Activated CD8-positive, alpha-beta memory T cell treated with anti-CD3 and anti-CD28 coated beads for 1 hour (primary cell): ENCODE measurements around the gene ANAPC1.
"Not testable (repeated sequence)": the region's sequence is repeated elsewhere in the genome, so short reads cannot be mapped to it uniquely, and the experiment has no call there.

Experiments used
- DNase-seq, 2 donors: peaks; one replicate each; pipeline ENCODE4 v3.0.0-alpha.2; 2020; ENCODE audit warnings: low read depth in 1 of 2; ENCODE audit errors: extremely low read depth in 1 of 2

ANAPC1 gene, protein sequence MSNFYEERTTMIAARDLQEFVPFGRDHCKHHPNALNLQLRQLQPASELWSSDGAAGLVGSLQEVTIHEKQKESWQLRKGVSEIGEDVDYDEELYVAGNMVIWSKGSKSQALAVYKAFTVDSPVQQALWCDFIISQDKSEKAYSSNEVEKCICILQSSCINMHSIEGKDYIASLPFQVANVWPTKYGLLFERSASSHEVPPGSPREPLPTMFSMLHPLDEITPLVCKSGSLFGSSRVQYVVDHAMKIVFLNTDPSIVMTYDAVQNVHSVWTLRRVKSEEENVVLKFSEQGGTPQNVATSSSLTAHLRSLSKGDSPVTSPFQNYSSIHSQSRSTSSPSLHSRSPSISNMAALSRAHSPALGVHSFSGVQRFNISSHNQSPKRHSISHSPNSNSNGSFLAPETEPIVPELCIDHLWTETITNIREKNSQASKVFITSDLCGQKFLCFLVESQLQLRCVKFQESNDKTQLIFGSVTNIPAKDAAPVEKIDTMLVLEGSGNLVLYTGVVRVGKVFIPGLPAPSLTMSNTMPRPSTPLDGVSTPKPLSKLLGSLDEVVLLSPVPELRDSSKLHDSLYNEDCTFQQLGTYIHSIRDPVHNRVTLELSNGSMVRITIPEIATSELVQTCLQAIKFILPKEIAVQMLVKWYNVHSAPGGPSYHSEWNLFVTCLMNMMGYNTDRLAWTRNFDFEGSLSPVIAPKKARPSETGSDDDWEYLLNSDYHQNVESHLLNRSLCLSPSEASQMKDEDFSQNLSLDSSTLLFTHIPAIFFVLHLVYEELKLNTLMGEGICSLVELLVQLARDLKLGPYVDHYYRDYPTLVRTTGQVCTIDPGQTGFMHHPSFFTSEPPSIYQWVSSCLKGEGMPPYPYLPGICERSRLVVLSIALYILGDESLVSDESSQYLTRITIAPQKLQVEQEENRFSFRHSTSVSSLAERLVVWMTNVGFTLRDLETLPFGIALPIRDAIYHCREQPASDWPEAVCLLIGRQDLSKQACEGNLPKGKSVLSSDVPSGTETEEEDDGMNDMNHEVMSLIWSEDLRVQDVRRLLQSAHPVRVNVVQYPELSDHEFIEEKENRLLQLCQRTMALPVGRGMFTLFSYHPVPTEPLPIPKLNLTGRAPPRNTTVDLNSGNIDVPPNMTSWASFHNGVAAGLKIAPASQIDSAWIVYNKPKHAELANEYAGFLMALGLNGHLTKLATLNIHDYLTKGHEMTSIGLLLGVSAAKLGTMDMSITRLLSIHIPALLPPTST (N-terminal part only)

GRCh38 chr2:111883661-111884591 is at the start of gene ANAPC1:
Gene ANAPC1 (minus strand): TSS chr2:111884193. CDS start chr2:111880825, 3,368 bp downstream.
- peak; percentile 44 to 79 for DNase-seq

DNA sequence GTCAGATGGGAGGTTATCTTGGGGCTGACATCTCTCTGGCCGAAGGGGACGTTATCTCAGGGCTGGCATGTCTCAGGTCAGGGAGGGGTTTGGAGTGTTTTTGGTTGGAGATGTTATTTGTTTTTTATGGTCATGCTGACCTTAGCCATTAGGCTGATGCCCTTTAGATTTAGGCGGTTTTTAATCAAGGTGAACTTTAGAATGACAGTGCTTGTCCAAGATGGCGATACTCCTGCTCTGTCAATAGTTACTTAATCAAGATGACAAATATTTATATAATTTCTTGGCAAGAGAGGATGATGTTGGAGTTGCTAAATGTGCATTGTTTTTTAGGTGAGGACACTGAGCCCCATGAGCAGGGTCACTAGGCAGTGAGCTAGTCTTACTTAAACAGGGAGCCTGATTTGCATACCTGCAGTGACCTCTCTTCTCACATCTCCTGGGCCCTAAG is 48.9 kb upstream of the ANAPC1 start:
- DNase-seq, result no peak

GRCh38 chr2:111930875-111931274 is 46.9 kb upstream of the ANAPC1 start:
- DNase-seq, result no peak

DNA sequence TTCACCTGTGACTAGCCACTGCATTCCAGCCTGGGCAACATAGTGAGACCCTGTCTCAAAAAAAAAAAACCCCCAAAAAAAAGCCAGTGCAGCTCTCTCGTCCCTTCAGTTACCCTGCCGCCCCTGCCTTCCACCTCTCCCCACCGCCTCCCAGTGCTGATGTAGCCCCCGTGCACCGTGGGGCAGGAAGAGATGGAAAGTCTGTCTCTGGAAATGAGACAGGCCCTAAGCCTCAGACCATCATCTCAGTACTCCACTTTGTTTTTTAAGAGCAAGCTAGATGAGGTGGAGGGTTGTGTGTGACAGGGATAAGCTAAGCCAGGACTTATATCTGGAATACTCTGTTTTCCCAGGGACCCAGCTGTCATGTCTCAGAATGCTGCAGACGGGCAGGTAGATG is 46.4 kb upstream of the ANAPC1 start:
- no peak for DNase-seq

GRCh38 chr2:111927723-111928122 is 43.7 kb upstream of the ANAPC1 start:
- no peak for DNase-seq

DNA sequence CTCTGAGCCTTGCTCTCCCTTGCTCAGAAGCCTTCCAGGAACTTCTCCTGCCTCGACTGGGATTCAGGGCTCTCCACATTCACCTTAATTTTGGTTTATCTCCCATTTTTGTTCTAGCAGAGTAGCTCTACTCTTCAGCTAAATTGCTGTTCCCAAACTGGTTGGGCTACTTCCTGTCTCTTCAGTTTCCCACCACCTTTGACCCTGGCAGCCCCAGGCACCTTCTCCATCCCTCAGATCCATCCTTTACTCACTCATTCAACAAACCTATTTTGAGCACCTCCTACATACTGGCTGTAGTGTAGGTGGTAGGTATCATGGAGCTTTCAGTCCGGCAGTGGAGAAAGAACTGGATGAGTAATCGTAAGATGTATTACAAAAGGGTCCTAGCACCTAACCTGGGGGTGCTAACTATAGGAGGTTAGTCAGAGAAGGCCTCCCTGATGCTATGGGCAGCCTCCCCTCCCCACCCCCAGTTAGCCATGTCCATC is 40.7 kb upstream of the ANAPC1 start:
- DNase-seq, result no peak

DNA sequence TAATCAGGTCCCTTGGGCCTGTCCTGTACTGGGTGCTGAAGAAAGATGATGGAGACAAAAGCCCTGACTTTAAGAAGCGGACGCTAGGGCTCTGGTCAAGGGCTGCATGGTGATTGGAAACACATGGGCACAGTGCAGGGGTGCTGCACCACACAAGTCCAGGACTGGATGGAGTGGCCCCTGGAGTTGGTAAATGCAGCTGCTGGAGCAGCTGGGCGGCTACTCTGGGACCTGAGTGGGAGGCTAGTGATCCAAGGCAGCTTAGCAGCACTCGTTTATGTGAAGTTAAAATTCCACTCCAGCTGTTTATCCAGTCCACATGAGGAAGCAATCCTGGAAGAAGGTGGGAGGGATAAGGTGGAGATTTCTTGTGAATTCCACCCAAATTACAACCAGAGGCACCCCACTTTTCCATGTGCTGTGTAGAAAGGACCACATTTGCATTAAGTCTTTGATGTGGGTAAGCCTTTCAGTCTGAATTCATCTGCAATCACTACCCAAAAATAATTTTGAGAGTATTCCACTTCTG is 39.3 kb upstream of the ANAPC1 start:
- DNase-seq, result no peak

GRCh38 chr2:111919794-111920608 is 36.0 kb upstream of the ANAPC1 start:
- DNase-seq, result no peak

- DNase-seq, result no peak
These were observed 35.4 kb upstream of the ANAPC1 start for GRCh38 chr2:111919365-111919764.

DNA sequence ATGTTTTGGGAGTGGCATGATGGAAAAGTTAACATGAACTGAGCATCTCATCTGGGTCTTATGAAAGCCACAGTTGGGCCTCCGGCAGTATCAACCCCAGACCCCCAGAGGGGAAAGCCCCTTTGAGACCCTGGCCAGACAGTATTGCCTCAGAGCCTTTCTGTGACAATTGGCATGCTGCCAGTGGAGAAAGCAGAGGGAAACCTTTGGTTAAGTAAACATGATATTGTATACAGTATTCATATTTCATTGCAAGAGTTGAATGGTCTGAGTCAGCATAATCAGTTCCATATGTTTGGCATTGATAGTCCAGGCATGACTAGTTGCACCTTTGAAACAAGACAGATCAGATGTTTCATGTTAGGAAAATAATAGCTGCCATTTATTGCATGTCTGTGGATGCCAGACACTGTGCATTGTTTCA is 34.4 kb upstream of the ANAPC1 start:
- no peak for DNase-seq

DNA sequence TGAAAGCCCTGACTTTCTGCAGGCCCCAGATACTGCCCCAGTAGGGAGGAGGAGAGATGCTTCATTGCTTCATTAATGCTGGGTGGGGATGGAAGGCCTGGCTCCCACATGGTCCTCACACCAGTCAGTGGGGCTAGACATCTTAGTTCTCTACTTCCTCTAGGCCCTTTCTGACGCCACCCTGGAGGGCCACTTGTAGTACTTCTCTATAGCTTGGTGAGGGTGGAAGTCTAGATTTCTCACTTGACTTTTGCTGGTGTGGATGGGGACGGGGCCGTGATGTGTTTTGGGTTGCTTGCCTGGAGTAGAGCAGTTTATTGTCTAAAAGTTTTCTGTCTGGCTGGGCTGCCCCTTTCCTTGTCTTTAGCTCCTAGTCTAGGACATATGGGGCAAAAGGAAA is 33.1 kb upstream of the ANAPC1 start:
- no peak for DNase-seq

DNA sequence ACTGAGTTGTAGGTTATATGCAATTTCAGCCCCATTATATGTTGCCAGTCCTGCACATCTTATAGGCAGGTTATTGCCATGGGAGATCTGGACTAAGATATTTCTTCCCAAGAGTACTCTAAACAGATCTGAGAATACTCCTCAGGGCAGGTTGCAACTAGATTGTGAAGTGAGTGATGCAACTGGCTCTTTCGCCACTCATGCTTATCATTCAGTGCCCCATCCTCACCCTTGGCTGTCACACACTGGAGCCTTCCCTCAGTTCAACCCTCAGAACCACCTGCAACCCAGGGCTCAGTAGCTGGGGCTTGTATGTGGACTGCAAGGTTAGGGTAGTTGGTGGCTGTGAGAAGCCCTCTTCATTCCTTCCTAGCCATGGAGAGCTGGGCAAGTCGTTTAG is 28.6 kb upstream of the ANAPC1 start:
- DNase-seq, result no peak

GRCh38 chr2:111911295-111911977 is 27.4 kb upstream of the ANAPC1 start:
- not testable (repeated sequence) for DNase-seq

- no peak for DNase-seq
These were observed 26.8 kb upstream of the ANAPC1 start for GRCh38 chr2:111910609-111911277.

DNA sequence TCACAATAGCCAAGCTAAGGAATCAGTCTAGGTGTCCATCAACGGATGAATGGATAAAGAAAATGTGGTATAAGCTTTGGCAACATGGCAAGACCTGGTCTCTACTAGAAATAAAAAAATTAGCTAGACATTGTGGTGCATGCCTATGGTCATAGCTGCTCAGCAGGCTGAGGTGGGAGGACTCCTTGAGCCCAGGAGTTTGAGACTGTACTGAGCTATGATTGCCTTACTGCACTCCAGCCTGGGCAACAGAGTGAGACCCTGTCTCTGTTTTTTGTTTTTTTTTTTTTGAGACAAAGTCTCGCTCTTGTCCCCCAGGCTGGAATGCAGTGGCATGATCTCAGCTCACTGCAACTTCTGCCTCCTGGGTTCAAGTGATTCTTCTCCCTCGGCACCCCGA is 26.0 kb upstream of the ANAPC1 start:
- not testable (repeated sequence) for DNase-seq

DNA sequence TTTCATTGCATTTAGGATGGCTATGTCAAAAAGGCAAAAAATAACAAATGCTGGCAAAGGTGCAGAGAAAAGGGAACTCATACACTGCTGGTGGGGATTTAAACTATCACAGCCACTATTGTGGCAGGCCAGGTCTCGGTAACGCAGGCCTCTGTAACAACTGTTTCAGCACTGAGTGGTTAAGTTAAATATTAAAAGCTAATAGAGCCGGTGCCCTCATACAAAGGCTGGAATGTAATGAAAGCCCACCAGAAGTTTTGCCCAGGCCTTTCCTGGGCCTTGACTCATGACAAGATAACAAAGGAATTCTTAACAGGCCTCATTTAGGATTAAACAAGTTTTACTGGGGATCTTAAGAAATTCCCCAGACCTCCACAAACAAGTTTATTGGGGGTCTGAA is 25.1 kb upstream of the ANAPC1 start:
- DNase-seq, result no peak

- no peak for DNase-seq
These were observed 24.6 kb upstream of the ANAPC1 start for GRCh38 chr2:111908578-111908977.
